ENCODE measurements around the gene LAMA2. TPM values are rescaled to one million over a fixed set of nuclear protein-coding genes. Genes with fewer than 3 reads are reported as not detected.

LAMA2 gene
- total RNA-seq, 4 donors from 2014 or later, result 203 to 339 (median 275) TPM

DNA sequence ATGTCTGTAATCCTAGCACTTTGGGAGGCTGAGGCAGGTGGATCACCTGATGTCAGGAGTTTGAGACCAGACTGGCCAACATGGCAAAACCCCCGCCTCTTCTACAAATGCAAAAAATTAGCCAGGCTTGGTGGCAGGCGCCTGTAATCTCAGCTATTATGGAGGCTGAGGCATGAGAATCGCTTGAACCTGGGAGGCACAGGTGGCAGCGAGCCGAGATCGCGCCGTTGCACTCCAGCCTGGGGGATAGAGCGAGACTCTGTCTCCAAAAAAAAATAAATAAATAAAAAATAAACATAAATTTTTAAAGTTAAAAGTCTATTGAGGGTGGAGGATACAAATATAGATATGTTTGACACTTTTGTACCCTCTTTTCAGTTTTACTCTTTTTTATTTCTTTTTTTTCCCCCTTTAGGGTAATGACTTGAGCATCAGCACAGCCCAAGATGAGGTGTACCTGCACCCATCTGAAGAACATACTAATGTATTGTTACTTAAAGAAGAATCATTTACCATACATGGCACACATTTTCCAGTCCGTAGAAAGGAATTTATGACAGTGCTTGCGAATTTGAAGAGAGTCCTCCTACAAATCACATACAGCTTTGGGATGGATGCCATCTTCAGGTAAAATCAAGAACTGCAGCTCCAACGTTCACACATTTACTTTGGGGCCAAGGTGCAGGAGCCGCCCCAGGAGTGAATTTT, 368.9 kb downstream of the LAMA2 start:
- Histone ChIP-seq H3K9me3 (no peaks in the 10 kb centered on the region), H3K27me3 (no peaks in the 10 kb centered on the region), H3K36me3 (peaks cover 0 to 2% (median 0%) of the 10 kb centered on the region in 3 donors), H3K4me1 (peaks cover 0 to 27% (median 0%) of the 10 kb centered on the region in 4 donors), H3K27ac (peak overlapping the region in 1 of 4 donors; percentile 16), H3K4me3 (no peak overlapping the region)
- WGBS, 2 donors, result 70 to 72% methylated on average over 13 of the region's 13 CpGs
- DNase-seq (ENCODE audit: low spot score in 2 of 2), result peak in 1 of 2 donors; percentile 81
- TF ChIP-seq EP300 (IDR thresholded peaks at IDR 0.05), result peak in 1 of 2 donors; percentile 21
- TF ChIP-seq, protein P1, sequence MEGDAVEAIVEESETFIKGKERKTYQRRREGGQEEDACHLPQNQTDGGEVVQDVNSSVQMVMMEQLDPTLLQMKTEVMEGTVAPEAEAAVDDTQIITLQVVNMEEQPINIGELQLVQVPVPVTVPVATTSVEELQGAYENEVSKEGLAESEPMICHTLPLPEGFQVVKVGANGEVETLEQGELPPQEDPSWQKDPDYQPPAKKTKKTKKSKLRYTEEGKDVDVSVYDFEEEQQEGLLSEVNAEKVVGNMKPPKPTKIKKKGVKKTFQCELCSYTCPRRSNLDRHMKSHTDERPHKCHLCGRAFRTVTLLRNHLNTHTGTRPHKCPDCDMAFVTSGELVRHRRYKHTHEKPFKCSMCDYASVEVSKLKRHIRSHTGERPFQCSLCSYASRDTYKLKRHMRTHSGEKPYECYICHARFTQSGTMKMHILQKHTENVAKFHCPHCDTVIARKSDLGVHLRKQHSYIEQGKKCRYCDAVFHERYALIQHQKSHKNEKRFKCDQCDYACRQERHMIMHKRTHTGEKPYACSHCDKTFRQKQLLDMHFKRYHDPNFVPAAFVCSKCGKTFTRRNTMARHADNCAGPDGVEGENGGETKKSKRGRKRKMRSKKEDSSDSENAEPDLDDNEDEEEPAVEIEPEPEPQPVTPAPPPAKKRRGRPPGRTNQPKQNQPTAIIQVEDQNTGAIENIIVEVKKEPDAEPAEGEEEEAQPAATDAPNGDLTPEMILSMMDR (IDR thresholded peaks at IDR 0.05), result peak; percentile 65 to 81 (median 75)
- no peak for TF ChIP-seq POLR2A (IDR thresholded peaks at IDR 0.05)

DNA sequence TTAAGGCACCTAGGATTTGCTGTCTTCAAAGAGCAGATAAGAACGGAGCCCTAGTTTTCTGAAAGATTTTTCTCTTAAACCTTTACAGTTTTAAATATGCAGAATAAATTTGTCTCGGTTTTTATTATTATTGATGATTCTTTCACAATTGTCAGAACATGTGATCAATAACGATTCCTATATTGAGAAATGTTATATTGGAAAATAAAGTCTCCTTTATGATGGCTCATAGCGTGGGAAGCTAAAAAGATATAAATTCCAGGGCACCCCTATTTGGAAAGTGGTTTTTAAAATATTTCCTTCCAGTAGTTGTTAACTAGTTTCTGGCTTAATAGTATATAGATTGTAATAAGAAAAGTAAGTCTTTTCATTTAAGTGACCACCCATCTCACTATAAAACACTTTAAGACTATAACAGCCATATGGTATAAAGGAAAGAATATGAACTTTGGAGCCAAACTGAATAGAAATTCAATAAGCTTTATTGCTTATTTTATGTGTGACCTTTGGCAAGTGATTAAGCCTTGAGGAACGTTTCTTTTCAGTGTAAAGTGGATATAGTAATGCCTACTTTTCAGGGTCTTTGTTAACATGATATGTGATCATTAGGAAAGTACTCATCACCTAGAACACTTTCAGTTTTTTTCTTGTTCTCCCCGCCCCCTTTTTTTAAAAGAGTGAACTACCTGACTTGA, 369.6 kb downstream of the LAMA2 start:
- H3K9me3 ChIP-seq, result no peaks in the 10 kb centered on the region
- no peak overlapping the region for H3K4me3 ChIP-seq
- DNase-seq (ENCODE audit: low spot score in 2 of 2), result no peak
- no peaks in the 10 kb centered on the region for H3K27me3 ChIP-seq
- peaks cover 0 to 2% (median 0%) of the 10 kb centered on the region in 3 donors for H3K36me3 ChIP-seq
- TF ChIP-seq POLR2A (IDR thresholded peaks at IDR 0.05) (no peak), EP300 (IDR thresholded peaks at IDR 0.05) (no peak)
- TF ChIP-seq, protein P1 (IDR thresholded peaks at IDR 0.05), result no peak
- peaks cover 0 to 27% (median 0%) of the 10 kb centered on the region in 4 donors for H3K4me1 ChIP-seq
- H3K27ac ChIP-seq, result peak overlapping the region in 1 of 4 donors; percentile 16
- WGBS, 2 donors, result 45 to 48% methylated on average over 6 of the region's 6 CpGs

DNA sequence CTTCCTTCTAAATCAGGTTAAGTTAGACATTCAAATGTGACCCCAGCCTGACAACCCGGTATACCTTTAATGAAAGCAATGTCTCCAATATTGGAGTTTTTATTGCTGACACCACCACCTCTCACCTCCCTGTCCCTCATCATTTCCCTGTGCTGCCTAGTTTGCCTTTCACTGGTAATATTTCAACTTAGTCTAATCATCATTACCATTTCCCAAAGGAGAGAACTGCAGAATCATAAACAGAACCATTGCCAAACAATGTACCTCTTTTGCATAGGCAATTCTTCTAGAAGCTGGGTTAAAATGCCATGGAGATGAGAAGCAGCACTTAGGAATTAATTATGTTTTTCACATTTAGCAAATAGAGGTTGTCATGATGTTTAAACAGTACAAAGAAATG, 370.3 kb downstream of the LAMA2 start:
- no peak overlapping the region for H3K27ac ChIP-seq
- no peaks in the 10 kb centered on the region for H3K27me3 ChIP-seq
- peaks cover 0 to 4% (median 0%) of the 10 kb centered on the region in 3 donors for H3K36me3 ChIP-seq
- no peak for DNase-seq (ENCODE audit: low spot score in 2 of 2)
- TF ChIP-seq EP300 (IDR thresholded peaks at IDR 0.05), result no peak
- no peak for TF ChIP-seq POLR2A (IDR thresholded peaks at IDR 0.05)
- TF ChIP-seq, protein P1 (IDR thresholded peaks at IDR 0.05), result no peak
- 40 to 54% methylated on average over 1 of the region's 1 CpG for WGBS, 2 donors
- H3K4me1 ChIP-seq, result peaks cover 0 to 27% (median 0%) of the 10 kb centered on the region in 4 donors
- no peak overlapping the region for H3K4me3 ChIP-seq
- no peaks in the 10 kb centered on the region for H3K9me3 ChIP-seq

DNA sequence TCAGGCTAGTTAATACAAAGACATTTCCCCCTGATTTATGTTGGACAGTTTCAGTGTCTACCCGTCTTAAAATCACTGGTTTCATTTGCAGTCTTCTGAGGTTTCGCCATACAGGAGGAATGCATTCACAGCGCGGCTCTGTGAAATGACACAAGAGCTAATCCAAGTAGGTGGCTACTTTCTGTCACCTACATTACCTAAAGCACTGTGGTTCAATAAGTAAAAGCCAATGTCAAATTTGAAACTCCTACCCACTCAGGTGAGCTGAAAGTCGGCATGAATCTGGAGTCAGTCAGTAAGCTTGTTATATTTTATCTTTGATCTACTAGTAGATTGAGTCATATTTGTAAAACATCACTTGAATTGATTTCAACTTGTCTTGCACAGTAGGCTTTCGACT, 370.8 kb downstream of the LAMA2 start:
- WGBS, 2 donors, result 73 to 76% methylated on average over 6 of the region's 6 CpGs
- H3K4me3 ChIP-seq, result no peak overlapping the region
- H3K36me3 ChIP-seq, result peaks cover 0 to 4% (median 0%) of the 10 kb centered on the region in 3 donors
- TF ChIP-seq, protein P1 (IDR thresholded peaks at IDR 0.05), result no peak
- TF ChIP-seq POLR2A (IDR thresholded peaks at IDR 0.05) (no peak), EP300 (IDR thresholded peaks at IDR 0.05) (no peak)
- no peaks in the 10 kb centered on the region for H3K9me3 ChIP-seq
- DNase-seq (ENCODE audit: low spot score in 2 of 2), result no peak
- no peaks in the 10 kb centered on the region for H3K27me3 ChIP-seq
- H3K4me1 ChIP-seq, result peaks cover 0 to 25% (median 0%) of the 10 kb centered on the region in 4 donors
- no peak overlapping the region for H3K27ac ChIP-seq

DNA sequence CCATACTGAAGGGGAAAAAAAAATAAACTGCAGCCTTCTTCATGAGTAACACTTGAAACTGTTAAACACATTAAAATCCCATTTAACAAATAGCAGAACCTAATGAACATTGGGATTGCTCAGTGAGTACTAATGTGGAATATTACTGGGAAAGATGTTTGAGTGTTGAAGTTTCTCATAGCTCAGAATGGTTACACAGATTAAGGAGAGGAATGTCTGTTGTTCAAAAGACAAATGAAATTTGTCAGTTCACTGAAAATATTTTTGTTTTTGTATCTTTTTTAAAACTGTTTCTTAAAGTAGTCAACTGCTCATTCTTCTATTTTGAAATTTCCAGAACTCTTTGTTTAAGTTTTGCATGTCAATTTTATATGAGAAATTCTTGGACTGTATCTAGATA, 374.3 kb downstream of the LAMA2 start:
- TF ChIP-seq EP300 (IDR thresholded peaks at IDR 0.05) (no peak), POLR2A (IDR thresholded peaks at IDR 0.05) (no peak)
- TF ChIP-seq, protein P1 (IDR thresholded peaks at IDR 0.05), result no peak
- H3K27ac ChIP-seq, result peak overlapping the region in 1 of 4 donors; percentile 59
- H3K4me1 ChIP-seq, result peaks cover 0 to 14% (median 6%) of the 10 kb centered on the region in 4 donors
- peaks cover 0 to 4% (median 0%) of the 10 kb centered on the region in 3 donors for H3K36me3 ChIP-seq
- H3K27me3 ChIP-seq, result no peaks in the 10 kb centered on the region
- no peak for DNase-seq (ENCODE audit: low spot score in 2 of 2)
- H3K4me3 ChIP-seq, result no peak overlapping the region
- H3K9me3 ChIP-seq, result no peaks in the 10 kb centered on the region
